Brain pericyte (primary cell): ENCODE results near the gene PIGZ.

Experiments
- DNase-seq: peaks from one replicate; pipeline ENCODE4 v3.0.0-alpha.2; 2012; ENCODE audit warnings: low read depth, low spot score

The PIGZ gene

GRCh38 chr3:196968233-196969133, at the start of gene PIGZ:
Gene PIGZ, minus strand, starts transcription at chr3:196968833. Its CDS starts 16,802 bp downstream, at chr3:196952031.
- DNase-seq = no peak

GRCh38 chr3:197017003-197017402, 48.4 kb upstream of the PIGZ start:
- DNase-seq = no peak

- no peak for DNase-seq
These were observed 47.4 kb upstream of the PIGZ start for GRCh38 chr3:197015790-197016736.

- DNase-seq = no peak
These were observed 46.4 kb upstream of the PIGZ start for GRCh38 chr3:197014942-197015575.

- DNase-seq = no peak
These were observed 45.4 kb upstream of the PIGZ start for GRCh38 chr3:197014024-197014423.

GRCh38 chr3:197012540-197012883, 43.9 kb upstream of the PIGZ start:
- no peak for DNase-seq

- DNase-seq = no peak
These were observed 43.3 kb upstream of the PIGZ start for GRCh38 chr3:197011780-197012539.

- DNase-seq = no peak
These were observed 42.1 kb upstream of the PIGZ start for GRCh38 chr3:197010556-197011351.

GRCh38 chr3:197009532-197010019, 40.9 kb upstream of the PIGZ start:
- no peak for DNase-seq

GRCh38 chr3:197008436-197009209, 40.0 kb upstream of the PIGZ start:
- DNase-seq = no peak

GRCh38 chr3:197007953-197008352, 39.3 kb upstream of the PIGZ start:
- DNase-seq = no peak

- DNase-seq = no peak
These were observed 38.8 kb upstream of the PIGZ start for GRCh38 chr3:197007296-197007940.

GRCh38 chr3:197006860-197007259, 38.2 kb upstream of the PIGZ start:
- DNase-seq = no peak

GRCh38 chr3:197006446-197006845, 37.8 kb upstream of the PIGZ start:
- DNase-seq = no peak

- DNase-seq = no peak
These were observed 35.1 kb upstream of the PIGZ start for GRCh38 chr3:197003461-197004385.

GRCh38 chr3:197002701-197003454, 34.2 kb upstream of the PIGZ start:
- no peak for DNase-seq
